GM12878 (cell line): ENCODE measurements around the gene RBSN. TPM values are rescaled to one million over a fixed set of nuclear protein-coding genes. Genes with fewer than 3 reads are reported as not detected.

ENCODE experiments used
- ATAC-seq: fragments of 200-7000 bp; cut with Tn5 transposase; 3 replicates; pipeline ENCODE4 v1.9.1; 2020; ENCODE audit warnings: mild to moderate bottlenecking, moderate library complexity
- BruUV-seq: library from RNA; stranded (reverse); fragments of 400-500 nt; replicated peaks from 2 replicates; lab custom pipeline; 2021; lab: Mats Ljungman, UMichigan
- CTCF ChIA-PET: fragments of 300-600 bp; sonication (Branson Sonifier 250); formaldehyde crosslinking; extraction: SDS; loops from one replicate; lab custom pipeline; 2021; ENCODE audit warnings: inconsistent platforms; lab: Yijun Ruan, JAX
- POLR2A ChIA-PET: fragments of 350-600 bp; formaldehyde crosslinking; extraction: SDS; loops from one replicate; lab custom pipeline; 2021; ENCODE audit warnings: inconsistent platforms; lab: Charles Lee
- RAD21 ChIA-PET: fragments of 300-600 bp; sonication (Branson Sonifier 250); formaldehyde crosslinking; loops from one replicate; lab custom pipeline; 2023; ENCODE audit warnings: antibody characterized with exemption; ENCODE audit not compliant: unreplicated experiment; lab: Charles Lee
- SMC1A ChIA-PET: fragments of 300-600 bp; sonication (Branson Sonifier 250); formaldehyde crosslinking; loops from one replicate; lab custom pipeline; 2023; ENCODE audit not compliant: unreplicated experiment, uncharacterized antibody; lab: Charles Lee
- DNase-seq: peaks from one replicate; pipeline ENCODE4 v3.0.0-alpha.2; 2011; ENCODE audit warnings: low read depth, low spot score
- FAIRE-seq: peaks from 3 replicates; lab custom pipeline; 2011; peaks lifted over from hg19 to GRCh38; lab: Jason Lieb, UNC
- H2AFZ ChIP-seq: 2 replicates; pipeline ENCODE4 v1.6.0; 2011; ENCODE audit warnings: low read depth, low read length, control low read depth; ENCODE audit not compliant: control insufficient read depth
- H3K27ac ChIP-seq: 2 replicates; pipeline ENCODE4 v1.5.1; 2011; ENCODE audit warnings: control low read depth; ENCODE audit not compliant: control insufficient read depth, insufficient read depth
- H3K27me3 ChIP-seq, 2 experiments: replicated peaks in 1 of 2; 2 replicates each; pipeline versions ENCODE4 v1.6.0 to v1.6.1; 2011; ENCODE audit warnings: low read length in 1 of 2; ENCODE audit not compliant: control insufficient read depth in 2 of 2, insufficient read depth in 2 of 2
- H3K36me3 ChIP-seq, 2 experiments: 2 replicates each; pipeline ENCODE4 v1.5.1; 2011; ENCODE audit warnings: low read length in 1 of 2; ENCODE audit not compliant: control insufficient read depth in 2 of 2, insufficient read depth in 2 of 2
- H3K4me1 ChIP-seq: 2 replicates; pipeline ENCODE4 v1.6.1; 2011; ENCODE audit warnings: mild to moderate bottlenecking, low read length, moderate library complexity, mixed read lengths; ENCODE audit not compliant: control insufficient read depth, insufficient read depth
- H3K4me2 ChIP-seq: 2 replicates; pipeline ENCODE4 v1.6.0; 2011; ENCODE audit warnings: control low read depth; ENCODE audit not compliant: control insufficient read depth, insufficient read depth
- H3K4me3 ChIP-seq: fragments of 200-600 bp; sonication (generic); 2 replicates; pipeline ENCODE4 v1.5.1; 2016
- H3K79me2 ChIP-seq: 2 replicates; pipeline ENCODE4 v1.6.0; 2011; ENCODE audit warnings: low read length; ENCODE audit not compliant: control insufficient read depth, insufficient read depth
- H3K9ac ChIP-seq: 2 replicates; pipeline ENCODE4 v1.8.0; 2011; ENCODE audit warnings: low read length, control low read depth, mixed read lengths; ENCODE audit not compliant: control insufficient read depth, insufficient read depth
- H3K9me3 ChIP-seq: replicated peaks from 3 replicates; pipeline ENCODE4 v1.5.1; 2011; ENCODE audit warnings: mild to moderate bottlenecking, low read length; ENCODE audit not compliant: control insufficient read depth, insufficient read depth
- H4K20me1 ChIP-seq: 2 replicates; pipeline ENCODE4 v1.6.0; 2011; ENCODE audit not compliant: control insufficient read depth, insufficient read depth
- CHD2 ChIP-seq: IDR thresholded peaks from 2 replicates; pipeline ENCODE4 v1.6.1; 2011; ENCODE audit warnings: low read depth, low read length, improper control_type of control experiment, borderline replicate concordance
- FOXM1 ChIP-seq: IDR thresholded peaks from 2 replicates; pipeline ENCODE4 v1.6.1; 2012; ENCODE audit warnings: low read depth, mild to moderate bottlenecking, inconsistent platforms, low read length, moderate library complexity
- MYB ChIP-seq: fragments of 150-350 bp; IDR thresholded peaks from 2 replicates; pipeline ENCODE4 v1.6.1; 2014; ENCODE audit warnings: mild to moderate bottlenecking, low read depth, low read length, borderline replicate concordance
- NRF1 ChIP-seq: conservative IDR thresholded peaks from 2 replicates; pipeline ENCODE4 v1.6.1; 2011; ENCODE audit warnings: mild to moderate bottlenecking, low read depth, low read length, improper control_type of control experiment
- PAX5 ChIP-seq: IDR thresholded peaks from 2 replicates; pipeline ENCODE4 v1.6.1; 2011; ENCODE audit warnings: low read depth, low read length, borderline replicate concordance
- PML ChIP-seq: IDR thresholded peaks from 2 replicates; pipeline ENCODE4 v1.6.1; 2012; ENCODE audit warnings: low read length, inconsistent platforms
- POLR2AphosphoS2 ChIP-seq: IDR thresholded peaks from 2 replicates; pipeline ENCODE4 v1.6.1; 2011; ENCODE audit warnings: low read depth, mild to moderate bottlenecking, low read length, improper control_type of control experiment, moderate library complexity
- POU2F2 ChIP-seq: IDR thresholded peaks from 3 replicates; pipeline ENCODE4 v1.6.1; 2011; ENCODE audit warnings: low read depth, mild to moderate bottlenecking, low read length, borderline replicate concordance
- SUPT20H ChIP-seq: IDR thresholded peaks from 2 replicates; pipeline ENCODE4 v1.6.1; 2011; ENCODE audit warnings: low read depth, mild to moderate bottlenecking, low read length, moderate library complexity, borderline replicate concordance; ENCODE audit not compliant: control insufficient read depth
- USF1 ChIP-seq: IDR thresholded peaks from 2 replicates; pipeline ENCODE4 v1.6.1; 2011; ENCODE audit warnings: borderline replicate concordance, low read depth, mild to moderate bottlenecking, moderate library complexity, mixed read lengths, low read length; ENCODE audit not compliant: insufficient read depth; ENCODE audit errors: extremely low read length
- ZBTB40 ChIP-seq: fragments of 450-650 bp; IDR thresholded peaks from 2 replicates; pipeline ENCODE4 v1.6.1; 2016; ENCODE audit warnings: mild to moderate bottlenecking, moderate library complexity, borderline replicate concordance
- WGBS: methylation state at CpG from one replicate; pipeline ENCODE4 v1.1.6; 2016; ENCODE audit warnings: low lambda C conversion rate; ENCODE audit not compliant: insufficient replicate concordance, insufficient coverage; ENCODE audit errors: missing lambda C conversion rate; 5-methylcytosine and 5-hydroxymethylcytosine counted together
- in situ Hi-C: fragments of 300-500 bp; cut with MboI; formaldehyde crosslinking; loops from 9 replicates; pipeline ENCODE4 v1.14.3; 2018; ENCODE audit warnings: mixed read lengths
- intact Hi-C: fragments of 100-400 bp; cut with micrococcal nuclease; formaldehyde crosslinking; loops from one replicate; pipeline ENCODE4 v1.14.2; 2022; ENCODE audit not compliant: unreplicated experiment
- polyA plus RNA-seq, 11 experiments: library from polyadenylated mRNA; depleted of rRNA in 4 of 11; unstranded in 6 of 11; stranded (reverse) in 5 of 11; fragments of >200 nt; fragmentation: Nextera tagmentation in 4 of 11; fragmentation: Illumina TruSeq in 1 of 11; extraction: Ambion mirVana in 4 of 11; extraction: Trizol in 1 of 11; gene quantifications; 1 replicate in 1 of 11; 2 replicates in 10 of 11; pipeline versions ENCODE4 v1.2.1 to v1.2.3, GENCODE V29; 2011 to 2016; ENCODE audit warnings: inconsistent platforms in 2 of 11, missing spikeins in 2 of 11, low read depth in 1 of 11
- total RNA-seq, 4 experiments: library from RNA; depleted of rRNA in 3 of 4; stranded (reverse); fragments of >200 nt in 3 of 4; fragmentation: Illumina TruSeq in 1 of 4; extraction: Trizol in 1 of 4; gene quantifications; 2 replicates each; pipeline versions ENCODE4 v1.2.1 to v1.2.3, GENCODE V29; 2013 to 2021
- TF ChIP-seq, protein P1 (sequence below): fragments of 450-650 bp; formaldehyde crosslinking; IDR thresholded peaks from 2 replicates; pipeline ENCODE4 v1.4.0; 2022; ENCODE audit warnings: mild to moderate bottlenecking, moderate library complexity
- TF ChIP-seq, protein P2 (sequence below): fragments of 150-350 bp; IDR thresholded peaks from 2 replicates; pipeline ENCODE4 v1.6.1; 2014; ENCODE audit warnings: mild to moderate bottlenecking, low read depth, low read length

The RBSN gene
- total and polyA plus RNA-seq, 10 of the 15 experiments (the other 5 are each of a cell fraction or from before 2014, with no cell fraction given): 2.0 to 17.5 (median 10.5) TPM

- DNase-seq (no peak), FAIRE-seq (no peak), ATAC-seq (no peak)
- Histone ChIP-seq H3K27me3 (no peaks in the 10 kb centered on the region), H3K36me3 (peaks cover 0 to 8% of the 10 kb centered on the region in 2 experiments; a peak in 1 of 4 replicates), H3K9me3 (no peaks in the 10 kb centered on the region), H2AFZ (no peak overlapping the region), H3K4me3 (no peak overlapping the region), H3K79me2 (peaks cover 25% of the 10 kb centered on the region), H3K4me2 (no peak overlapping the region), H3K27ac (no peak overlapping the region), H3K9ac (no peak overlapping the region), H4K20me1 (no peaks in the 10 kb centered on the region), H3K4me1 (peaks cover 13% of the 10 kb centered on the region)
- intact Hi-C loops (loop anchor here (5.0 kb wide), 1 partner anchor 119 kb away; the partner anchor contains the start of gene NR2C2), in situ Hi-C loops (no loop called here)
- SMC1A ChIA-PET: interaction anchor here (1.5 kb wide), 1 partner anchor 31 kb away, joined by 5 read pairs; no protein-coding TSS in a partner anchor
- BruUV-seq: no TSS peak
- POLR2A ChIA-PET: interaction anchor here (0.6 kb wide), 1 partner anchor 13 kb away, joined by 4 read pairs; no protein-coding TSS in a partner anchor
- CTCF ChIA-PET: interaction anchor here (4.4 kb wide), 1 partner anchor 15 kb away, joined by 50 read pairs; no protein-coding TSS in a partner anchor
- RAD21 ChIA-PET: interaction anchor here (3.9 kb wide), 1 partner anchor 15 kb away, joined by 30 read pairs; no protein-coding TSS in a partner anchor
- 100% methylated on average over 3 of the region's 3 CpGs for WGBS
- TF ChIP-seq, protein P1, sequence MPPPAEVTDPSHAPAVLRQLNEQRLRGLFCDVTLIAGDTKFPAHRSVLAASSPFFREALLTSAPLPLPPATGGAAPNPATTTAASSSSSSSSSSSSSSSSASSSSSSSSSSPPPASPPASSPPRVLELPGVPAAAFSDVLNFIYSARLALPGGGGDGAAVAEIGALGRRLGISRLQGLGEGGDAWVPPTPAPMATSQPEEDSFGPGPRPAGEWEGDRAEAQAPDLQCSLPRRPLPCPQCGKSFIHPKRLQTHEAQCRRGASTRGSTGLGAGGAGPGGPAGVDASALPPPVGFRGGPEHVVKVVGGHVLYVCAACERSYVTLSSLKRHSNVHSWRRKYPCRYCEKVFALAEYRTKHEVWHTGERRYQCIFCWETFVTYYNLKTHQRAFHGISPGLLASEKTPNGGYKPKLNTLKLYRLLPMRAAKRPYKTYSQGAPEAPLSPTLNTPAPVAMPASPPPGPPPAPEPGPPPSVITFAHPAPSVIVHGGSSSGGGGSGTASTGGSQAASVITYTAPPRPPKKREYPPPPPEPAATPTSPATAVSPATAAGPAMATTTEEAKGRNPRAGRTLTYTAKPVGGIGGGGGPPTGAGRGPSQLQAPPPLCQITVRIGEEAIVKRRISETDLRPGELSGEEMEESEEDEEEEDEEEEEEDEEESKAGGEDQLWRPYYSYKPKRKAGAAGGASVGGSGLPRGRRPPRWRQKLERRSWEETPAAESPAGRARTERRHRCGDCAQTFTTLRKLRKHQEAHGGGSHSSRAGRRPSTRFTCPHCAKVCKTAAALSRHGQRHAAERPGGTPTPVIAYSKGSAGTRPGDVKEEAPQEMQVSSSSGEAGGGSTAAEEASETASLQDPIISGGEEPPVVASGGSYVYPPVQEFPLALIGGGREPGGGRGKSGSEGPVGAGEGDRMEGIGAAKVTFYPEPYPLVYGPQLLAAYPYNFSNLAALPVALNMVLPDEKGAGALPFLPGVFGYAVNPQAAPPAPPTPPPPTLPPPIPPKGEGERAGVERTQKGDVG (CRISPR knock-in tag): no peak
- no peak for TF ChIP-seq NRF1
- no peak for TF ChIP-seq FOXM1
- no peak for TF ChIP-seq PML
- no peak for TF ChIP-seq POU2F2
- TF ChIP-seq, protein P2, sequence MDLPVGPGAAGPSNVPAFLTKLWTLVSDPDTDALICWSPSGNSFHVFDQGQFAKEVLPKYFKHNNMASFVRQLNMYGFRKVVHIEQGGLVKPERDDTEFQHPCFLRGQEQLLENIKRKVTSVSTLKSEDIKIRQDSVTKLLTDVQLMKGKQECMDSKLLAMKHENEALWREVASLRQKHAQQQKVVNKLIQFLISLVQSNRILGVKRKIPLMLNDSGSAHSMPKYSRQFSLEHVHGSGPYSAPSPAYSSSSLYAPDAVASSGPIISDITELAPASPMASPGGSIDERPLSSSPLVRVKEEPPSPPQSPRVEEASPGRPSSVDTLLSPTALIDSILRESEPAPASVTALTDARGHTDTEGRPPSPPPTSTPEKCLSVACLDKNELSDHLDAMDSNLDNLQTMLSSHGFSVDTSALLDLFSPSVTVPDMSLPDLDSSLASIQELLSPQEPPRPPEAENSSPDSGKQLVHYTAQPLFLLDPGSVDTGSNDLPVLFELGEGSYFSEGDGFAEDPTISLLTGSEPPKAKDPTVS: no peak
- TF ChIP-seq ZBTB40: no peak
- no peak for TF ChIP-seq MYB
- TF ChIP-seq USF1: no peak
- TF ChIP-seq POLR2AphosphoS2: no peak
- no peak for TF ChIP-seq CHD2
- TF ChIP-seq PAX5: no peak
- TF ChIP-seq SUPT20H: no peak
These were observed 32.5 kb downstream of the RBSN start for GRCh38 chr3:15066467-15066866.
